ENCODE data around the gene ANXA10.

Gene ANXA10

GRCh38 chr4:168154546-168155277 lies 62.4 kb downstream of the ANXA10 start:
- DNase-seq (ENCODE audit: low read depth), result no peak

GRCh38 chr4:168162604-168163003 lies 70.3 kb downstream of the ANXA10 start:
- DNase-seq (ENCODE audit: low read depth), result no peak

- no peak for DNase-seq (ENCODE audit: low read depth)
Measured at GRCh38 chr4:168163106-168163505, 70.8 kb downstream of the ANXA10 start.

GRCh38 chr4:168164045-168164444 lies 71.7 kb downstream of the ANXA10 start:
- no peak for DNase-seq (ENCODE audit: low read depth)

- DNase-seq (ENCODE audit: low read depth), result no peak
Measured at GRCh38 chr4:168164915-168165548, 72.7 kb downstream of the ANXA10 start.

- no peak for DNase-seq (ENCODE audit: low read depth)
Measured at GRCh38 chr4:168167714-168168284, 75.5 kb downstream of the ANXA10 start.

- no peak for DNase-seq (ENCODE audit: low read depth)
Measured at GRCh38 chr4:168174308-168174707, 82.0 kb downstream of the ANXA10 start.

- no peak for DNase-seq (ENCODE audit: low read depth)
Measured at GRCh38 chr4:168177546-168178149, 85.3 kb downstream of the ANXA10 start.

- DNase-seq (ENCODE audit: low read depth), result no peak
Measured at GRCh38 chr4:168183717-168184571, 91.6 kb downstream of the ANXA10 start.

GRCh38 chr4:168188754-168189153 lies 96.4 kb downstream of the ANXA10 start:
- DNase-seq (ENCODE audit: low read depth), result no peak

- DNase-seq (ENCODE audit: low read depth), result no peak
Measured at GRCh38 chr4:168197926-168198325, 105.6 kb downstream of the ANXA10 start.

GRCh38 chr4:168199260-168199957 lies 107.1 kb downstream of the ANXA10 start:
- DNase-seq (ENCODE audit: low read depth), result no peak

GRCh38 chr4:168200685-168201084 lies 108.3 kb downstream of the ANXA10 start:
- no peak for DNase-seq (ENCODE audit: low read depth)

GRCh38 chr4:168203233-168203911 lies 111.0 kb downstream of the ANXA10 start:
- no peak for DNase-seq (ENCODE audit: low read depth)

- DNase-seq (ENCODE audit: low read depth), result no peak
Measured at GRCh38 chr4:168208957-168209614, 116.7 kb downstream of the ANXA10 start.

- no peak for DNase-seq (ENCODE audit: low read depth)
Measured at GRCh38 chr4:168212656-168213055, 120.3 kb downstream of the ANXA10 start.

- DNase-seq (ENCODE audit: low read depth), result peak; percentile 7
Measured at GRCh38 chr4:168213511-168213910, 121.2 kb downstream of the ANXA10 start.

- DNase-seq (ENCODE audit: low read depth), result peak; percentile 37
Measured at GRCh38 chr4:168218645-168219044, 126.3 kb downstream of the ANXA10 start.

- no peak for DNase-seq (ENCODE audit: low read depth)
Measured at GRCh38 chr4:168220893-168221292, 128.6 kb downstream of the ANXA10 start.

- DNase-seq (ENCODE audit: low read depth), result peak; percentile 10
Measured at GRCh38 chr4:168221301-168221700, 129.0 kb downstream of the ANXA10 start.
